Measurements from ENCODE around the gene ARMC3. TPM values are rescaled to one million over a fixed set of nuclear protein-coding genes. Genes with fewer than 3 reads are reported as not detected.

Gene ARMC3
- total RNA-seq, 3 donors from 2014 or later: 0.33 to 0.88 TPM; not detected in 1

- TF ChIP-seq POLR2AphosphoS5 (IDR thresholded peaks at IDR 0.05): no peak
- no peak for TF ChIP-seq CTCF (IDR thresholded peaks at IDR 0.05)
- no peak for TF ChIP-seq POLR2A (IDR thresholded peaks at IDR 0.05)
- intact Hi-C loops (cut with DNase I; ENCODE audit: low total_unique reads): no loop called here
- H3K36me3 ChIP-seq: no peaks in the 10 kb centered on the region
These were observed 69.2 kb downstream of the ARMC3 start for GRCh38 chr10:22997096-22997495.

GRCh38 chr10:22998091-22998490, 70.2 kb downstream of the ARMC3 start:
- intact Hi-C loops (cut with DNase I; ENCODE audit: low total_unique reads): no loop called here

More at GRCh38 chr10:22997096-22997495, 69.2 kb downstream of the ARMC3 start:
- H3K27me3 ChIP-seq: no peaks in the 10 kb centered on the region
- no peak overlapping the region for H3K4me3 ChIP-seq
- H3K9me3 ChIP-seq: no peaks in the 10 kb centered on the region
- H3K4me1 ChIP-seq: no peaks in the 10 kb centered on the region
- no peak for DNase-seq (ENCODE audit: low spot score in 2 of 2)
- no peak overlapping the region for H3K27ac ChIP-seq

GRCh38 chr10:22999942-23000341, 72.1 kb downstream of the ARMC3 start:
- no peaks in the 10 kb centered on the region for H3K9me3 ChIP-seq
- DNase-seq (ENCODE audit: low spot score in 2 of 2): no peak
- TF ChIP-seq POLR2A (IDR thresholded peaks at IDR 0.05) (no peak), POLR2AphosphoS5 (IDR thresholded peaks at IDR 0.05) (no peak), CTCF (IDR thresholded peaks at IDR 0.05) (no peak)
- no peaks in the 10 kb centered on the region for H3K4me1 ChIP-seq
- H3K36me3 ChIP-seq: no peaks in the 10 kb centered on the region
- intact Hi-C loops (cut with DNase I; ENCODE audit: low total_unique reads): no loop called here
- no peak overlapping the region for H3K27ac ChIP-seq
- H3K4me3 ChIP-seq: no peak overlapping the region
- H3K27me3 ChIP-seq: no peaks in the 10 kb centered on the region

More at GRCh38 chr10:22998091-22998490, 70.2 kb downstream of the ARMC3 start:
- no peak overlapping the region for H3K27ac ChIP-seq
- H3K9me3 ChIP-seq: no peaks in the 10 kb centered on the region
- H3K36me3 ChIP-seq: no peaks in the 10 kb centered on the region
- H3K27me3 ChIP-seq: no peaks in the 10 kb centered on the region
- H3K4me3 ChIP-seq: no peak overlapping the region
- DNase-seq (ENCODE audit: low spot score in 2 of 2): no peak
- TF ChIP-seq POLR2AphosphoS5 (IDR thresholded peaks at IDR 0.05): no peak
- H3K4me1 ChIP-seq: no peaks in the 10 kb centered on the region

- Histone ChIP-seq H3K9me3 (no peaks in the 10 kb centered on the region), H3K27ac (no peak overlapping the region), H3K4me1 (no peaks in the 10 kb centered on the region), H3K27me3 (no peaks in the 10 kb centered on the region), H3K4me3 (no peak overlapping the region), H3K36me3 (no peaks in the 10 kb centered on the region)
- intact Hi-C loops (cut with DNase I; ENCODE audit: low total_unique reads): no loop called here
- no peak for TF ChIP-seq POLR2A (IDR thresholded peaks at IDR 0.05)
- TF ChIP-seq CTCF (IDR thresholded peaks at IDR 0.05): no peak
- no peak for TF ChIP-seq POLR2AphosphoS5 (IDR thresholded peaks at IDR 0.05)
- DNase-seq (ENCODE audit: low spot score in 2 of 2): no peak
These were observed 74.2 kb downstream of the ARMC3 start for GRCh38 chr10:23001901-23002516.

- no peaks in the 10 kb centered on the region for H3K4me1 ChIP-seq
- no peak for DNase-seq (ENCODE audit: low spot score in 2 of 2)
- no peak overlapping the region for H3K27ac ChIP-seq
- H3K36me3 ChIP-seq: no peaks in the 10 kb centered on the region
- no peak overlapping the region for H3K4me3 ChIP-seq
- intact Hi-C loops (cut with DNase I; ENCODE audit: low total_unique reads): no loop called here
- no peaks in the 10 kb centered on the region for H3K27me3 ChIP-seq
- TF ChIP-seq POLR2A (IDR thresholded peaks at IDR 0.05): no peak
- TF ChIP-seq CTCF (IDR thresholded peaks at IDR 0.05): no peak
- TF ChIP-seq POLR2AphosphoS5 (IDR thresholded peaks at IDR 0.05): no peak
- H3K9me3 ChIP-seq: no peaks in the 10 kb centered on the region
These were observed 77.3 kb downstream of the ARMC3 start for GRCh38 chr10:23005150-23005549.

Measured in breast epithelium (tissue), 4 donors.